H9 (cell line): Measurements from ENCODE around the gene SLTM. TPM values are rescaled to one million over a fixed set of nuclear protein-coding genes. Genes with fewer than 3 reads are reported as not detected.

Source experiments
- DNase-seq: peaks from one replicate; pipeline ENCODE4 v3.0.0-alpha.2; 2017
- H2AFZ ChIP-seq: one replicate; pipeline ENCODE4 v1.6.1; 2013; ENCODE audit warnings: mild to moderate bottlenecking, low read length, control low read depth, moderate library complexity
- H2AK5ac ChIP-seq: 2 replicates; pipeline ENCODE4 v1.6.1; 2013; ENCODE audit warnings: low read length, control low read depth, mixed read lengths; ENCODE audit not compliant: insufficient read length
- H2BK120ac ChIP-seq: one replicate; pipeline ENCODE4 v1.6.1; 2013; ENCODE audit warnings: low read depth, mild to moderate bottlenecking, low read length, control low read depth, inconsistent platforms; ENCODE audit not compliant: poor library complexity, severe bottlenecking
- H2BK12ac ChIP-seq: 2 replicates; pipeline ENCODE4 v1.6.1; 2013; ENCODE audit warnings: low read length, control low read depth, mixed read lengths, low read depth; ENCODE audit not compliant: insufficient read length
- H2BK15ac ChIP-seq: 2 replicates; pipeline ENCODE4 v1.6.1; 2013; ENCODE audit warnings: low read depth, low read length, control low read depth
- H2BK20ac ChIP-seq: one replicate; pipeline ENCODE4 v1.6.1; 2013; ENCODE audit warnings: low read depth, mild to moderate bottlenecking, low read length, control low read depth, inconsistent platforms; ENCODE audit not compliant: poor library complexity, severe bottlenecking
- H2BK5ac ChIP-seq: 2 replicates; pipeline ENCODE4 v1.6.1; 2013; ENCODE audit warnings: low read length, control low read depth, mixed read lengths; ENCODE audit not compliant: insufficient read length
- H3K14ac ChIP-seq: 2 replicates; pipeline ENCODE4 v1.6.1; 2013; ENCODE audit warnings: low read length, control low read depth; ENCODE audit not compliant: insufficient read depth
- H3K18ac ChIP-seq: 2 replicates; pipeline ENCODE4 v1.6.1; 2013; ENCODE audit warnings: low read depth, mild to moderate bottlenecking, mixed read lengths, low read length, control low read depth; ENCODE audit not compliant: insufficient read length
- H3K23ac ChIP-seq: 2 replicates; pipeline ENCODE4 v1.6.1; 2013; ENCODE audit warnings: low read length, control low read depth, mixed read lengths, low read depth; ENCODE audit not compliant: insufficient read length
- H3K23me2 ChIP-seq: 2 replicates; pipeline ENCODE4 v1.6.1; 2013; ENCODE audit warnings: low read depth, mild to moderate bottlenecking, mixed read lengths, low read length, control low read depth; ENCODE audit not compliant: insufficient read length, poor library complexity, severe bottlenecking
- H3K27ac ChIP-seq: 2 replicates; pipeline ENCODE4 v1.5.1; 2013; ENCODE audit warnings: low read length, control low read depth, mixed read lengths, low read depth; ENCODE audit not compliant: insufficient read length
- H3K27me3 ChIP-seq: 2 replicates; pipeline ENCODE4 v1.6.1; 2013; ENCODE audit warnings: low read length, control low read depth, inconsistent platforms; ENCODE audit not compliant: insufficient read depth
- H3K4ac ChIP-seq: 2 replicates; pipeline ENCODE4 v1.6.1; 2013; ENCODE audit warnings: low read depth, mild to moderate bottlenecking, control low read depth, inconsistent platforms, low read length, moderate library complexity
- H3K4me1 ChIP-seq: 2 replicates; pipeline ENCODE4 v1.6.1; 2013; ENCODE audit warnings: low read length, control low read depth, inconsistent platforms; ENCODE audit not compliant: insufficient read depth
- H3K4me2 ChIP-seq: 2 replicates; pipeline ENCODE4 v1.6.1; 2013; ENCODE audit warnings: low read length, control low read depth, mixed read lengths; ENCODE audit not compliant: insufficient read length, insufficient read depth
- H3K56ac ChIP-seq: 2 replicates; pipeline ENCODE4 v1.6.1; 2013; ENCODE audit warnings: low read depth, mild to moderate bottlenecking, mixed read lengths, low read length, control low read depth; ENCODE audit not compliant: insufficient read length
- H3K79me1 ChIP-seq: 2 replicates; pipeline ENCODE4 v1.6.1; 2013; ENCODE audit warnings: low read depth, mild to moderate bottlenecking, moderate library complexity, low read length, control low read depth, inconsistent platforms; ENCODE audit not compliant: insufficient read depth, poor library complexity, severe bottlenecking
- H3K79me2 ChIP-seq: 2 replicates; pipeline ENCODE4 v1.6.1; 2013; ENCODE audit warnings: low read length, control low read depth, inconsistent platforms; ENCODE audit not compliant: insufficient read depth
- H3K9ac ChIP-seq: 2 replicates; pipeline ENCODE4 v1.6.1; 2013; ENCODE audit warnings: low read length, control low read depth, mixed read lengths; ENCODE audit not compliant: insufficient read length; ENCODE audit errors: extremely low read depth
- H3K9me3 ChIP-seq: one replicate; pipeline ENCODE4 v1.6.1; 2013; ENCODE audit warnings: low read depth, low read length, inconsistent platforms; ENCODE audit not compliant: control insufficient read depth
- H3T11ph ChIP-seq: one replicate; pipeline ENCODE4 v1.6.1; 2013; ENCODE audit warnings: mild to moderate bottlenecking, low read length, control low read depth, inconsistent platforms
- H4K20me1 ChIP-seq: one replicate; pipeline ENCODE4 v1.6.1; 2013; ENCODE audit not compliant: control insufficient read depth, insufficient read length, insufficient read depth
- H4K5ac ChIP-seq: 2 replicates; pipeline ENCODE4 v1.6.1; 2013; ENCODE audit warnings: low read depth, mild to moderate bottlenecking, mixed read lengths, low read length, control low read depth; ENCODE audit not compliant: insufficient read length
- H4K8ac ChIP-seq: replicated peaks from 2 replicates; pipeline ENCODE4 v1.6.1; 2013; ENCODE audit warnings: low read length, control low read depth, mixed read lengths, low read depth; ENCODE audit not compliant: insufficient read length
- H4K91ac ChIP-seq: 2 replicates; pipeline ENCODE4 v1.6.1; 2013; ENCODE audit warnings: low read depth, mild to moderate bottlenecking, moderate library complexity, mixed read lengths, low read length, control low read depth; ENCODE audit not compliant: insufficient read length
- H3K27ac Mint-ChIP-seq, 3 experiments: 2 replicates in 2 of 3; 3 replicates in 1 of 3; pipeline ENCODE4 v1.8.0; 2020 to 2021; ENCODE audit warnings: mixed read lengths in 3 of 3, mild to moderate bottlenecking in 1 of 3, moderate library complexity in 1 of 3
- H3K27me3 Mint-ChIP-seq: 2 replicates; pipeline ENCODE4 v1.8.0; 2021; ENCODE audit warnings: low read depth, mild to moderate bottlenecking, moderate library complexity, mixed read lengths
- H3K36me3 Mint-ChIP-seq, 3 experiments: 2 replicates in 2 of 3; 3 replicates in 1 of 3; pipeline ENCODE4 v1.8.0; 2020 to 2021; ENCODE audit warnings: low read depth in 3 of 3, mixed read lengths in 3 of 3; ENCODE audit not compliant: insufficient read depth in 1 of 3
- H3K4me1 Mint-ChIP-seq, 2 experiments: 2 replicates each; pipeline ENCODE4 v1.8.0; 2020; ENCODE audit warnings: mixed read lengths in 2 of 2
- H3K4me3 Mint-ChIP-seq, 2 experiments: 2 replicates in 1 of 2; 3 replicates in 1 of 2; pipeline ENCODE4 v1.8.0; 2020 to 2021; ENCODE audit warnings: mild to moderate bottlenecking in 2 of 2, mixed read lengths in 2 of 2, moderate library complexity in 1 of 2
- H3K9me3 Mint-ChIP-seq, 2 experiments: 2 replicates in 1 of 2; 3 replicates in 1 of 2; pipeline ENCODE4 v1.8.0; 2020; ENCODE audit warnings: mild to moderate bottlenecking in 2 of 2, mixed read lengths in 2 of 2, moderate library complexity in 1 of 2
- WGBS: extraction: QIAGEN DNeasy Blood & Tissue Kit; methylation state at CpG from one replicate; pipeline ENCODE4 v1.1.7; 2013; ENCODE audit warnings: missing lambda C conversion rate, low lambda C conversion rate, mixed read lengths; ENCODE audit not compliant: insufficient read length; ENCODE audit errors: extremely low coverage; 5-methylcytosine and 5-hydroxymethylcytosine counted together
- total RNA-seq: library from RNA; stranded (reverse); gene quantifications from 2 replicates; pipeline ENCODE4 v1.2.1, GENCODE V29; 2021
- TF ChIP-seq, protein P1 (sequence below): fragments of 200-600 bp; sonication (generic); conservative IDR thresholded peaks from 3 replicates; pipeline ENCODE4 v1.8.0; 2021; ENCODE audit warnings: antibody characterized with exemption, mild to moderate bottlenecking

Gene SLTM
- total RNA-seq, 1 experiment from 2014 or later: 132 TPM

DNA sequence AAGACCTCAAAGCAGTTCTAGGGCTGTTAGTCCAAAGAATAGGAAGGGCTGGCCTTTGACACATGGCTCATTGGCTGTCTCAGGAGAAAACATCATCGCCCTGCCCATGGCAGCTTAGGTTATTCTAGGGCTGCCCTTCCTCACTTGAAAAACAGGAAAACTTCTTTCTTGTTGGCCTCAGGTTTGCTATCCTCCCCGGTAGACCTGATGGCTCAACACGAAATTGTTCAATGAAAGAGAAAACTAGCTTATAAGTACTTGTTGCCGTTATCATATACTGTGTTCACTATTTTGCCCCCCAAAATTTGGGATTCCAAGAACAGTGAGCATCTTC, 602 bp upstream of the SLTM start:
- no peak overlapping the region for H3T11ph ChIP-seq
- no peak overlapping the region for H2BK120ac ChIP-seq
- Mint-ChIP-seq H3K36me3 (peaks cover 8 to 24% (median 14%) of the 10 kb centered on the region in 3 experiments), H3K27me3 (no peaks in the 10 kb centered on the region), H3K27ac (peak overlapping the region; percentile 98 to 99 (median 99)), H3K4me1 (peaks cover 20% of the 10 kb centered on the region in 2 experiments), H3K9me3 (peaks cover 0 to 2% of the 10 kb centered on the region in 2 experiments; a peak in 2 of 5 replicates), H3K4me3 (peak overlapping the region; percentile 93 to 98)
- peak overlapping the region; percentile 54 for H3K9ac ChIP-seq
- WGBS: no CpG with 5 or more reads among the region's 4 CpGs
- TF ChIP-seq, protein P1, sequence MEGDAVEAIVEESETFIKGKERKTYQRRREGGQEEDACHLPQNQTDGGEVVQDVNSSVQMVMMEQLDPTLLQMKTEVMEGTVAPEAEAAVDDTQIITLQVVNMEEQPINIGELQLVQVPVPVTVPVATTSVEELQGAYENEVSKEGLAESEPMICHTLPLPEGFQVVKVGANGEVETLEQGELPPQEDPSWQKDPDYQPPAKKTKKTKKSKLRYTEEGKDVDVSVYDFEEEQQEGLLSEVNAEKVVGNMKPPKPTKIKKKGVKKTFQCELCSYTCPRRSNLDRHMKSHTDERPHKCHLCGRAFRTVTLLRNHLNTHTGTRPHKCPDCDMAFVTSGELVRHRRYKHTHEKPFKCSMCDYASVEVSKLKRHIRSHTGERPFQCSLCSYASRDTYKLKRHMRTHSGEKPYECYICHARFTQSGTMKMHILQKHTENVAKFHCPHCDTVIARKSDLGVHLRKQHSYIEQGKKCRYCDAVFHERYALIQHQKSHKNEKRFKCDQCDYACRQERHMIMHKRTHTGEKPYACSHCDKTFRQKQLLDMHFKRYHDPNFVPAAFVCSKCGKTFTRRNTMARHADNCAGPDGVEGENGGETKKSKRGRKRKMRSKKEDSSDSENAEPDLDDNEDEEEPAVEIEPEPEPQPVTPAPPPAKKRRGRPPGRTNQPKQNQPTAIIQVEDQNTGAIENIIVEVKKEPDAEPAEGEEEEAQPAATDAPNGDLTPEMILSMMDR: no peak; the same call in 2 of the 3 replicates
- H2AK5ac ChIP-seq: no peak overlapping the region
- H2BK5ac ChIP-seq: no peak overlapping the region
- H4K20me1 ChIP-seq: no peaks in the 10 kb centered on the region
- H3K23ac ChIP-seq: no peak overlapping the region
- H4K91ac ChIP-seq: no peak overlapping the region
- H3K4me1 ChIP-seq: no peaks in the 10 kb centered on the region
- no peaks in the 10 kb centered on the region for H3K9me3 ChIP-seq
- H3K27ac ChIP-seq: peak overlapping the region; percentile 74
- H2BK15ac ChIP-seq: no peak overlapping the region
- no peak for DNase-seq
- no peaks in the 10 kb centered on the region for H3K27me3 ChIP-seq
- H2BK12ac ChIP-seq: no peak overlapping the region
- H3K79me2 ChIP-seq: peaks cover 13% of the 10 kb centered on the region
- H3K14ac ChIP-seq: 0 out of 2 replicates have a peak overlapping the region, but pooled peaks have one; percentile 15
- no peak overlapping the region for H3K18ac ChIP-seq
- H3K79me1 ChIP-seq: no peaks in the 10 kb centered on the region
- H4K8ac ChIP-seq: no peak overlapping the region
- H4K5ac ChIP-seq: no peak overlapping the region
- no peak overlapping the region for H3K56ac ChIP-seq
- H3K4me2 ChIP-seq: peak overlapping the region; percentile 69
- no peak overlapping the region for H3K4ac ChIP-seq
- no peak overlapping the region for H2AFZ ChIP-seq
- no peak overlapping the region for H2BK20ac ChIP-seq
- peaks cover 5% of the 10 kb centered on the region for H3K23me2 ChIP-seq
